ENCODE measurements around the gene RORC. TPM values are rescaled to one million over a fixed set of nuclear protein-coding genes. Genes with fewer than 3 reads are reported as not detected.

RORC gene
- total RNA-seq, 2 donors from 2014 or later: 39.5 to 55.2 TPM

DNA sequence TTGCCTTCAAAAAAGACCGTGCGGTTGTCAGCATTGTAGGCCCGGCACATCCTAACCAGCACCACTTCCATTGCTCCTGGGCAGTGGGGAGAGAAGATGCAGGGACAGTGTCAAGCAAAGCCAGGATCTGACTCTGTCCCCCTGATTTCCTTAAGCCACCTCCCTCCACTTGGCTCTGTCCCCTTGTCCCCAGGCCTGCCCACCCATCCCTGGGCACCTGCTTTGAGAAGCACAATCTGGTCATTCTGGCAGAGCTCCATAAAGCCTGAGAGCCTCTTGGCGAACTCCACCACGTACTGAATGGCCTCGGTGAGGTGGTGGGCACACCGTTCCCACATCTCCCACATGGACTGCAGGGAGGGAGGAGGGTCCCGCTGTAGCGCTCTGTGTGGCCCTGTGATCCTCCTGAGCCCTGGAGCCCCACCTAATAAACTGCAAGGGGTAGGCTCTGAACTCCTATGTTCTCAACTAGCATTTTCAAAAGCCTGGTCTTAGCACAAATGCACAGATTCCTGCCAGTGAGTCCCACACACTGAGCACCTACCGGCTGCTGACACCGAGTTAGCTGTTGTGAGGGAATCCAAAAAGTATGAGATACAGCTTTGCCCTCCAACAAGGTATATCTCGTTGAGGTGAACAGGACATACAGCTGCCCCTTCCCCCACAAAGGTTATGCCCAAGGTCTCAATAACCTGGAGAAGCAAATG lies 18.2 kb downstream of the RORC start:
- no peak overlapping the region for H3K4me3 Mint-ChIP-seq
- no peaks in the 10 kb centered on the region for H3K9me3 Mint-ChIP-seq
- peak overlapping the region; percentile 93 for H3K27ac Mint-ChIP-seq
- peaks cover 100% of the 10 kb centered on the region for H3K36me3 Mint-ChIP-seq (ENCODE audit: low read depth)
- H3K4me1 Mint-ChIP-seq: peaks cover 42% of the 10 kb centered on the region
- H3K27me3 Mint-ChIP-seq: no peaks in the 10 kb centered on the region
- ATAC-seq (replicated peaks): no peak

DNA sequence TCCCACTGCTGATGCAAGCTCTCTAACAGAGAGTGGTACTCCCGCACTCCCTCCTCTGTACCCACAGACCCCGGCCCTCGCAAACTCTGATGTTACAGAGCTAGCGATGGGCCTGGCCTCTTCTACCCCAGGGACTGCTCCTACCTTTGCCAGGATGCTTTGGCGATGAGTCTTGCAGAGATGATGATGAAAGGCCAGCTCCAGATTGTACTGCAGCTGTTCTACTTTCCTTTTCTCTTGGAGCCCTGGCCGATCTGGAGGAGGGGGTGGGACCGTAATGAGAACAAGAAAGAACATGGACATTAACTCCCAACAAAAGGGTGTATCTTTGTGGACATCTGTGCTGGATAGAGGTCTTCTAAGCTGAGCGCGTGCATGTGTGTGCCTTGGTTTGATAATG lies 20.4 kb downstream of the RORC start:
- no peaks in the 10 kb centered on the region for H3K9me3 Mint-ChIP-seq
- H3K27ac Mint-ChIP-seq: peak overlapping the region; percentile 23
- H3K4me3 Mint-ChIP-seq: no peak overlapping the region
- peaks cover 100% of the 10 kb centered on the region for H3K36me3 Mint-ChIP-seq (ENCODE audit: low read depth)
- no peaks in the 10 kb centered on the region for H3K27me3 Mint-ChIP-seq
- H3K4me1 Mint-ChIP-seq: peaks cover 38% of the 10 kb centered on the region
- no peak for ATAC-seq (replicated peaks)

DNA sequence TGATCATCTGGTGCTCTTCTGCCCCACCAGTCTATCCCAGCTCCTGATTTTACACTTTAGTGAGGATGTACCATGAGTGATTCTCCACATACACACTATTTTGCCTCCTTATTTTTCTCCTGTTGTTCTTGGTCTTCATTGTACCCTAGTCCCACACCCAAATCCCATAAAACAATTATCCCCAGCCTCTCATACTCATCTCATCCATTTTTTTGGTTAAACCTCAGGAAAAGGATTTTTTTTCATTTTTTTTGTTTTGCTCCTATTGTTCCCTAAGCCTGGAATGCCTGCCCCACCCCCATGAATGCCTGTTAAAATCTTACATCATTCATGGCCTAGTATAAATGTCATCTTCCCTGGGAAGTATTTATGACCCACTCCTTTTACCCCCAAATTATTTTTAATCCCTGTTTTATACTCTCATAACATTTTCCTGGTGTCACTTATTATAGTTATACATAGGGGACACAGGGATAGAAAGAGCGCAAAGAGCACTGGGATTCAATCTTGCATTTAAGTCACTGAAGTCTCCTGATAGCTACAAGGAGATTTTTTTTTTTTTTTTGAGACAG lies 21.5 kb downstream of the RORC start:
- Mint-ChIP-seq H3K9me3 (no peaks in the 10 kb centered on the region), H3K4me1 (peaks cover 28% of the 10 kb centered on the region), H3K27me3 (no peaks in the 10 kb centered on the region), H3K36me3 (ENCODE audit: low read depth) (peaks cover 89% of the 10 kb centered on the region), H3K27ac (peak overlapping the region; percentile 72), H3K4me3 (no peak overlapping the region)
- no peak for ATAC-seq (replicated peaks)

DNA sequence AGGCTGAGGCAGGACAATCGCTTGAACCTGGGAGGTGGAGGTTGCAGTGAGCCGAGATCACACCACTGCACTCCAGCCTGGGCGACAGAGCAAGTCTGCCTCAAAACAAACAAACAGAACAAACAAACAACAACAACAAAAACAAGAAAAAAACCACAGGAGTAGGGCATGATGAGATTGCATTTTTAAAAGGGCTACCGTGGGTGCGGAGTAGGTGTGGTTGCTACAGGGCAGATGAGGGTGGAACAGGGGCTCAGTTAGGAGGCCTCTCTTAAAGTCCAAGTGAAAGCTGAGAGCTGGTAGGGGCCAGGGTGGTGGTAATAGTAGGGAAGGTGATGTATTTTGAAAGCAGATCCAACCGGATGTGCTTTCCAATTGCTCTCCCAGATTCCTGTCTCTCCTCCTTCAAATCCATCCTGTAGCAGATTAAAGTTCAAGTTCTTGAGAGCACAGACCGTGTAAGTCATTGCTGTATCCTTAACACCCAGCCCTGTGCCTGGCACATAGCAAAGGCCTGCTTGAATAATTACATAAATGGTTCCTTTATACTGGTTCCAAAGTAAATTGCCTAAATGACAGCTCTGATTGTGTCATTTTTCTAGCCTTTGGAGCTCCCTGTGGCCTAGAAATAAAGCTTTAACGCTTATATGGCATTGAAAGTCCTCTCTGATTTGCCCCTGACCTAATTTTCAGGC lies 22.2 kb downstream of the RORC start:
- ATAC-seq (replicated peaks): no peak
- Mint-ChIP-seq H3K27ac (peak overlapping the region; percentile 72), H3K27me3 (no peaks in the 10 kb centered on the region), H3K4me1 (peaks cover 25% of the 10 kb centered on the region), H3K9me3 (no peaks in the 10 kb centered on the region), H3K4me3 (no peak overlapping the region), H3K36me3 (ENCODE audit: low read depth) (peaks cover 83% of the 10 kb centered on the region)

DNA sequence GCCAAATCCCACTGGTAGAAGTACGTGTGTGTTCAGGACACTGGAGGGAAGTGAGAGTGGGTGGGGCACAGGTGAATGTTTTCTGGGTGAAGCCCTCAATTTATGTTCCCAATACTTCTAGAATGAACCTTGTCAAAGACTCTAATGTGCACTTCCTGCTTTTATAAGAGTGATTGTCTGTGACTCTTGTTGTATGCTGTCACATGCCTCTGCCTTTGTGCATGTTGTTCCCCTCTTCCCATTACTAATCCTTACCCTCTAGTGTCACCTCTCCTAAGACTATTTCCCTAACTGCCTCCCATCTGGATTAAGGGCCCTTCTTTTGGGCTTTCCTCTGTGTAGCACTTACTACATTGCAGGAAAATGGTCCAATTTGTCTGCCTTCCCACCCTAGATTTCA lies 23.8 kb downstream of the RORC start:
- H3K4me1 Mint-ChIP-seq: peaks cover 24% of the 10 kb centered on the region
- no peak overlapping the region for H3K4me3 Mint-ChIP-seq
- H3K27me3 Mint-ChIP-seq: no peaks in the 10 kb centered on the region
- H3K27ac Mint-ChIP-seq: peak overlapping the region; percentile 72
- no peaks in the 10 kb centered on the region for H3K9me3 Mint-ChIP-seq
- no peak for ATAC-seq (replicated peaks)
- H3K36me3 Mint-ChIP-seq (ENCODE audit: low read depth): peaks cover 66% of the 10 kb centered on the region

DNA sequence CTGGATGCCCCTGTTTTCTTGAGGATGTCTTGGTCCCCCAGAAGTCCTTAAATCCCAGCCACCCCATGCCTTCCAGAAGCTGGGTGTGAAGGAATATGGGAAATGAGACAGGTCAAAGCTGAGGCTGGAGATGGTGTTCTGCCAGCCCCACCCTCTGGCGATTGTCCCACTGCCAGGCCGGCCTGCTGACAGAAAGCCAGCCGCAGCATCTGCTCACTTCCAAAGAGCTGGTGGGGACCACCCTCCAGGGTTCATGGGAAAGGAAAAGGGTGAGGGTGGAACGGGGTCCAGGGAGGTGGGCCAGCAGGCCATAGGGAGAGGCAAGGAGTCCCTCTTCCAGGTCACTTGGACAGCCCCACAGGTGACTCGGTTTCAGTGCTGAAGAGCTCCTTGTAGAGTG lies 24.5 kb downstream of the RORC start:
- Mint-ChIP-seq H3K27ac (peak overlapping the region; percentile 72), H3K4me1 (peaks cover 22% of the 10 kb centered on the region), H3K36me3 (ENCODE audit: low read depth) (peaks cover 60% of the 10 kb centered on the region), H3K4me3 (no peak overlapping the region), H3K9me3 (no peaks in the 10 kb centered on the region), H3K27me3 (no peaks in the 10 kb centered on the region)
- ATAC-seq (replicated peaks): no peak

DNA sequence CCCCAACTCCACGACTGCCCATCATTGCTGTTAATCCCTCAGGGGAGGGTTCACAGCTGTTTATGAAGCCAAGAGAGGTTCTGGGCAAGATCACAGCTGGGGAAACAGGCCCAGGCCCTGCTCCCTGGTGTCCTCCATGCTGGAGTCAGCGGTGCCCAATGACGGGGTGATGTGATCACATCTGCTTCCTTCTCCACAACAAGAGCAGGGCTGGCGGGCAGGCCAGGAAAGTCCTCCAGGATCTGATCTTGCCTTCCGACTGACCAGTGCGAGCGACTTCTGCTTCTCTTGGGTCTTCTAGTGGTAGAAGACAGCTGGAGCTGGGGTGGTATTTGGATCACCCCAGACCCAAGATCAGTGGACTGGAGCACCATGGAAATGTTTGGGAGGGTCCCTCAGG lies 25.4 kb downstream of the RORC start:
- Mint-ChIP-seq H3K27ac (peak overlapping the region; percentile 54), H3K4me3 (no peak overlapping the region), H3K4me1 (peaks cover 18% of the 10 kb centered on the region), H3K9me3 (no peaks in the 10 kb centered on the region), H3K36me3 (ENCODE audit: low read depth) (peaks cover 50% of the 10 kb centered on the region), H3K27me3 (no peaks in the 10 kb centered on the region)
- ATAC-seq (replicated peaks): no peak

DNA sequence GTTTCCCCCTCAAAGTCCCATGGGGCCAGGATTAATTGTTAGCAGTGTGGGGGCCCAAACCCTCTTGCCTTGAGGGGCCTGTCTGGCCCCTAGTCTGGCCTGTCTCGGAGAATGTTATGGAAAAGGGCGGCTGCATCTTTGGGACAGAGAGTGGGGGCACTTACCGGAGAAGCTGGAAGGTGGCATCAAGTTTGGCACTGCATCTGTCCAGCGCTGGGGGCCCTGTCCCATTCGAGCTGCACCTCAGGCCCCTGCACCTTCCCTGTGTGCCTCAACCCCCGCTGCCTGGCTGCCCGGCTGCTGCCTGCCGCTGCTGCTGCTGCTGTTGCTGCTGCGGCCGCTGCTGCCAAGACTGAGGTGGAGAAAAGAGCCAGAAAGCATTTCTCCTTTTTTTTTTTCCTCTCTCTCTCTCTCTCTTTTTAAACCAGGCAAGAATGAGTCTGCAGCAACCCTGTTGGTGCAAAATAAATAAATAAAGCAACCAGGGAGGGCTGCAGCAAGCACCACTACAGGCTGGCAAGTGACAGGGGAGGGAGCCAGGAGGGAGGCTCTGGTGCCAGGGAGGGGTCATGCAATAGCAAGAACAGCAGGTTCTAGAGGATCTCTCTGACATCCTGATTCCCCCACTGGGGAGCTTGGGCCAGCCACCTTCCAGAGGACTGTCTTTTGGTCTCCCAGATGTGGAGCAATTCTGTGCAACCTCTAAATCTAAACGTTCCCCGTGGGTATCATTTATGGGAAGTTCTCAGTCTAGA lies 26.4 kb downstream of the RORC start, which contains the start of gene LINGO4:
LINGO4 (minus strand) TSS at position 354 of the 755 bp plus-strand sequence. CDS start 2,715 bp downstream, outside the sequence.
- Mint-ChIP-seq H3K27me3 (no peaks in the 10 kb centered on the region), H3K4me1 (peaks cover 23% of the 10 kb centered on the region), H3K9me3 (no peaks in the 10 kb centered on the region), H3K27ac (peak within 1 kb of the TSS; percentile 79), H3K36me3 (ENCODE audit: low read depth) (peaks cover 41% of the 10 kb centered on the region), H3K4me3 (no peak within 1 kb of the TSS)
- peak; percentile 25 for ATAC-seq (replicated peaks)

DNA sequence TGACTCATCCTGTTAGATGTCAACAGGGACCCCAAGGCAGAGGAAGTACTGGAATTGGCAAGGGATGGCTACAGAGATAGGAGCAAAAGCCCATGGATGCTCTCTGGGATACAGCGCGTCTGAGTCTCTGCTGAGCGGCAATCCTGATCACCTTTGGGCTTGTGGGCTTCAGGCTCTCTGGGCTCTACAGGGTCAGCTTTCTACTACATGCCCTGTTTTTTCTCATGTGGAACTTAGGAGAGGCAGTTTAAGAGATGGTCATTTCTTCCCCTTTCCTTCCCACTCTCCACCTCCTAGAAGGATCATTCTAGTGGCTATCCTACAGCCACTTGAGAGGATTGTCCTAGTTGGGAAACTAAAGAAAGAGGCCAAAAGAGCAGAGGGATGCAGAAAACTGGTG lies 27.7 kb downstream of the RORC start:
- H3K27me3 Mint-ChIP-seq: no peaks in the 10 kb centered on the region
- H3K9me3 Mint-ChIP-seq: no peaks in the 10 kb centered on the region
- H3K36me3 Mint-ChIP-seq (ENCODE audit: low read depth): peaks cover 28% of the 10 kb centered on the region
- H3K4me3 Mint-ChIP-seq: no peak overlapping the region
- H3K27ac Mint-ChIP-seq: peak overlapping the region; percentile 79
- peaks cover 27% of the 10 kb centered on the region for H3K4me1 Mint-ChIP-seq
- ATAC-seq (replicated peaks): peak; percentile 3

DNA sequence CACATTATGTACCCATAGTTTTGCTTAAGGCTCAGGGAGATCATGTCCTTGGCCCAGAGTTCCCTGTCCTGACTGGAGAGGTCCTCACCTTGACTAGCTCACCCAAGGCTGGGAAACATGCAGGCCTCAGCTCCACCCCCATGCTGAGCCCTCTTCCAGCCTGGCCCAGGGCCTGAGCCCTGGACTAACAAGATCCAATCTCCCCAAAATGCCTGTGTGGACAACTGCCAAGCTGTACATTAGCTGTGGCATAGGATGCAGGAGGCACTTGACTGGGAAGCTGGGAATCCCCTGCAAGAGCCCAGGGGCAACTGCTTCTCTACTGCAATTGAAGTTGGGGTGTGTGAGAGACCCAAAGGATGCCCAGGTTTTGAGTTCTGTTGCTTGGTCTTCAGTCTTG lies 28.4 kb downstream of the RORC start:
- H3K27ac Mint-ChIP-seq: peak overlapping the region; percentile 79
- peaks cover 20% of the 10 kb centered on the region for H3K36me3 Mint-ChIP-seq (ENCODE audit: low read depth)
- H3K4me1 Mint-ChIP-seq: peaks cover 27% of the 10 kb centered on the region
- H3K4me3 Mint-ChIP-seq: no peak overlapping the region
- H3K9me3 Mint-ChIP-seq: no peaks in the 10 kb centered on the region
- H3K27me3 Mint-ChIP-seq: no peaks in the 10 kb centered on the region
- no peak for ATAC-seq (replicated peaks)

DNA sequence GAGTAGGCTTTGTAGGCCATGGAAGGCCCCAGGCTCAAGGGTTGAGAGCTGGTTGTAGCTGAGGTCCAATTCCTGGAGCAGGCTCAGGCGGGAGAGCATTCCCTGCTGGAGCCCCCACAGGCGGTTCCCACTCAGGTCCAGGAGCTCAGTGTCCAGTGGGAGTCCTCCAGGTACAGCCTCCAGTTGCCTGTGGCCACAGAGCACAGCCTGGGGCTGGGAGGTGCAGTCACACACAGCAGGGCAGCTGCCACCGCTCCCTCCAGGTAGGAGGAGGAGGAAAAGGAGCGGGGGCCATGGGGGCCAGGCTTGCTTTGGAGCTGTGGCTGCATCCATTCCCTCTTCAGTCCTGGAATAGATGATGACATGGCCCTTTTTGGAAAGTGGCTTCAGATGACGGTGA lies 29.2 kb downstream of the RORC start:
- H3K36me3 Mint-ChIP-seq (ENCODE audit: low read depth): peaks cover 12% of the 10 kb centered on the region
- no peak for ATAC-seq (replicated peaks)
- H3K27me3 Mint-ChIP-seq: no peaks in the 10 kb centered on the region
- H3K27ac Mint-ChIP-seq: peak overlapping the region; percentile 79
- H3K4me3 Mint-ChIP-seq: no peak overlapping the region
- H3K9me3 Mint-ChIP-seq: no peaks in the 10 kb centered on the region
- H3K4me1 Mint-ChIP-seq: peaks cover 22% of the 10 kb centered on the region

DNA sequence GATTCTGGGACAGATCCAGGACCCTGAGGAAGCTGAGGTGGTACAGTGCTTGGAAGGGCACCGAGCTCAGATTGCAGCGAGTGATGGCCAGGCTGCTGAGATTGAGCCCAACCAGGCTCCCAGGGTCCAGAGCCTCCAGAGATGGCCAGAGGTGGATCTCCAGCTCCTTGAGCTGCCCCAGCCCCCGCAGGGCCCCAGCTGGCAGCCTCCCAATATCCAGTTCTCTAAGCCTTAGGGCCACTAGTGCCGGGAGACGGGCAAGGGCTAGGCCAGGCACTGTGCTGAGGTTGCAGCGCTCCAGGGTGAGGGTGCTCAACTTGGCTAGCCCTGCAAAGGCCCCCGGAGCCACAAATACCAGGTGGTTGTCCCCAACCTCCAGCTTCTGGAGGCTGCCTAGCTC lies 29.8 kb downstream of the RORC start:
- peaks cover 22% of the 10 kb centered on the region for H3K4me1 Mint-ChIP-seq
- ATAC-seq (replicated peaks): no peak
- H3K4me3 Mint-ChIP-seq: no peak overlapping the region
- H3K27ac Mint-ChIP-seq: no peak overlapping the region
- no peaks in the 10 kb centered on the region for H3K27me3 Mint-ChIP-seq
- no peaks in the 10 kb centered on the region for H3K9me3 Mint-ChIP-seq
- peaks cover 7% of the 10 kb centered on the region for H3K36me3 Mint-ChIP-seq (ENCODE audit: low read depth)

DNA sequence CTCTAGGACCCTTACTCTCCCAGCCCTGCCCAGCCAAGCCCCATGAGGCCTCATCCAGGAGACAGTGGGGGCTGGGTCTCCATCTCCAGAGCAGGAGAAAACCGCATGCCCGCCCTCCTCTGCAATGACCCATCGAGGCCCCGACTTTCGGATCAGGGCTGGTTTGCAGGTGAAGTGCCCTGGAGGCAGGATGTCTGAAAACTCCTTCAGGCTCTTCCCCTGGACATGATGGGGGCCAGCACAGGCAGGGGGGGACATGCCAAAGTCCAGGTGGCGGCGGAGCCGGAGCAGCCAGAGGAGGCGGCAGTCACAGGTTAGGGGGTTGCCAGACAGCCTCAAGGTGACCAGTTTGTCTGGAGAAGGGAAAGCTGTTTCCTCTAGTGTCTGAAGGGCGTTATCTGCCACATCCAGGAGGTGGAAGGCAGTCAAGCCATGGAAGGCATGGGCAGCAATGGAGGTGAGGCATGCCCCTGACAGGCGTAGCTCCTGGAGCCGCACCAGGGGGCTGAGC lies 30.2 kb downstream of the RORC start:
- Mint-ChIP-seq H3K27me3 (no peaks in the 10 kb centered on the region), H3K4me3 (no peak overlapping the region), H3K27ac (no peak overlapping the region), H3K36me3 (ENCODE audit: low read depth) (peaks cover 2% of the 10 kb centered on the region), H3K9me3 (no peaks in the 10 kb centered on the region), H3K4me1 (peaks cover 27% of the 10 kb centered on the region)
- ATAC-seq (replicated peaks): no peak

DNA sequence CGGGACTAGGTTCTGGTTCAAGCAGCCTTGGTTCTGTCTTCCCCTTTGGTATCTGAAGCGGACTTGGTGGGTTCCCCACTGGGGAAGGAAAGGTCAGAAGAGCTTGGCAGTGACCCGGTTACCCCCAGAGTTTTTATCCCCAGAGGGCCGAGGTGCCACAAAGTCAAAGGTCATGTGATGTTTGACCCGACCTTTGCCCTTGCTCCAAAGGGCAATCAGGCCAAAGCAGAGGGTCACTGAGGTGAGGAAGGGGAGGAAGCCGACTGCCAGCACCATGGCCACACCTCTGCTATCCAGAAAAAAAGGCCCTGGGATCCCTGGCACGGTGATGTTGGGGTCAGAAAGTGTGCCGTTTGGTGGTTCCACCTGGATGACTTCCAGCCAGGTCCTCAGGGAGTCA lies 30.8 kb downstream of the RORC start:
- no peaks in the 10 kb centered on the region for H3K36me3 Mint-ChIP-seq (ENCODE audit: low read depth)
- no peaks in the 10 kb centered on the region for H3K9me3 Mint-ChIP-seq
- no peaks in the 10 kb centered on the region for H3K27me3 Mint-ChIP-seq
- peak overlapping the region; percentile 36 for H3K4me3 Mint-ChIP-seq
- H3K27ac Mint-ChIP-seq: peak overlapping the region; percentile 6
- peaks cover 30% of the 10 kb centered on the region for H3K4me1 Mint-ChIP-seq
- no peak for ATAC-seq (replicated peaks)

All from activated T-helper 17 cell treated with anti-CD3 and anti-CD28 coated beads, Interleukin-2, amount 50 U/mL, for 72 hours (primary cell).